GM12872 (cell line): ENCODE results near the gene GABRR3.

Experiments
- CTCF ChIP-seq: IDR thresholded peaks from 3 replicates; pipeline ENCODE4 v1.5.1; 2011; ENCODE audit warnings: low read depth, mild to moderate bottlenecking, low read length, moderate library complexity; ENCODE audit not compliant: insufficient read depth

The GABRR3 gene

GRCh38 chr3:98022978-98023820 lies 11.9 kb downstream of the GABRR3 start:
- peak; percentile 81 for TF ChIP-seq CTCF

- no peak for TF ChIP-seq CTCF
Observed at GRCh38 chr3:98021830-98022560, 13.1 kb downstream of the GABRR3 start.

GRCh38 chr3:98020412-98020811 lies 14.7 kb downstream of the GABRR3 start:
- no peak for TF ChIP-seq CTCF

GRCh38 chr3:98018301-98018700 lies 16.8 kb downstream of the GABRR3 start:
- no peak for TF ChIP-seq CTCF

GRCh38 chr3:98014268-98014585 lies 20.9 kb downstream of the GABRR3 start:
- TF ChIP-seq CTCF = no peak

- TF ChIP-seq CTCF = no peak
Observed at GRCh38 chr3:98013411-98014267, 21.5 kb downstream of the GABRR3 start.

GRCh38 chr3:98012979-98013378 lies 22.1 kb downstream of the GABRR3 start:
- no peak for TF ChIP-seq CTCF
